Measurements from ENCODE around the gene YWHAH. TPM values are rescaled to one million over a fixed set of nuclear protein-coding genes. Genes with fewer than 3 reads are reported as not detected.

Gene YWHAH
- total and polyA plus RNA-seq, 2 donors (not counting 1 experiment from before 2014, with no cell fraction given), result 32.6 to 51.1 TPM

DNA sequence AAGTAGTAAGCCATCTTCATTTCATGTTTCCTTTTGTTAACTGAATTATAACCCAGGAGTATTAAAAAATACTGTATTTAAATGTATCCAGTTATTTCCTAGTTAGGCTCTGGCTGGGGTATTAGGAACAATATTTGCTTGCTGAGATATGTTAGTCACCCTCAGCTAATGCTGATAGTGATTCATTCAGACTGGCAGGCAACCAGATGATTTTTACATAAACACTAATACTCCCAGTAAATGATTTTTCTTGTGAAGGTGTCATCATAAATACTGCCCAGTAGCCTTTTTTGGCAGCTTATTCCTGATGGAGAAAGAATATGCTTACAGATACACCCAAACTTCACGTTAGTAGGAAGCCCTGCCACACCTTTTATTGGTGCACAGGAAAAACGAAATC lies 8.1 kb downstream of the YWHAH start:
- POLR2A ChIA-PET, result no interaction called here
- Histone ChIP-seq H3K27ac (ENCODE audit: low read length in 2 of 2) (no peak overlapping the region), H3K36me3 (replicated peaks in 1 of 2; ENCODE audit: control extremely low read depth in 1 of 2, control insufficient read depth in 1 of 2, extremely low read depth in 1 of 2, insufficient read depth in 2 of 2, low read length in 1 of 2) (peaks cover 2 to 46% of the 10 kb centered on the region in 2 experiments), H4K20me1 (ENCODE audit: control insufficient read depth, insufficient read depth, low read length, poor library complexity, severe bottlenecking) (peaks cover 20% of the 10 kb centered on the region), H3K27me3 (replicated peaks in 1 of 4; ENCODE audit: control extremely low read depth in 1 of 4, control insufficient read depth in 3 of 4, insufficient read depth in 4 of 4, low read length in 3 of 4) (no peaks in the 10 kb centered on the region), H3K9me3 (ENCODE audit: control extremely low read depth in 1 of 3, control insufficient read depth in 2 of 3, insufficient read depth in 1 of 3, low read length in 2 of 3) (no peaks in the 10 kb centered on the region), H3K79me2 (ENCODE audit: control insufficient read depth, insufficient read depth, low read length) (peaks cover 74% of the 10 kb centered on the region), H3K9ac (ENCODE audit: low read length) (no peak overlapping the region), H3K4me3 (ENCODE audit: control extremely low read depth in 1 of 5, extremely low read depth in 1 of 5, insufficient read depth in 1 of 5, low read depth in 2 of 5, low read length in 4 of 5) (no peak overlapping the region), H3K4me1 (ENCODE audit: control insufficient read depth in 2 of 2, insufficient read depth in 2 of 2, low read length in 2 of 2) (peaks cover 0 to under 1% of the 10 kb centered on the region in 2 donors), H3K4me2 (replicated peaks; ENCODE audit: low read depth, low read length, poor library complexity, severe bottlenecking) (no peak overlapping the region), H2AFZ (ENCODE audit: insufficient read depth, low read depth, low read length, poor library complexity, severe bottlenecking) (no peak overlapping the region)
- H3K27ac Mint-ChIP-seq, result no peak overlapping the region
- CTCF ChIA-PET, result interaction anchor here (1.5 kb wide), 1 partner anchor 287 kb away, joined by 7 read pairs; no protein-coding TSS in a partner anchor
- intact Hi-C loops (cut with micrococcal nuclease), result no loop called here
- ATAC-seq (ENCODE audit: low read depth) (no peak), DNase-seq (no peak)
- no peaks in the 10 kb centered on the region for H3K9me3 Mint-ChIP-seq (ENCODE audit: insufficient read depth)
- H3K4me3 Mint-ChIP-seq, result no peak overlapping the region
- WGBS (ENCODE audit: insufficient coverage), result no CpG with 5 or more reads among the region's 2 CpGs
- TF ChIP-seq, protein P1, sequence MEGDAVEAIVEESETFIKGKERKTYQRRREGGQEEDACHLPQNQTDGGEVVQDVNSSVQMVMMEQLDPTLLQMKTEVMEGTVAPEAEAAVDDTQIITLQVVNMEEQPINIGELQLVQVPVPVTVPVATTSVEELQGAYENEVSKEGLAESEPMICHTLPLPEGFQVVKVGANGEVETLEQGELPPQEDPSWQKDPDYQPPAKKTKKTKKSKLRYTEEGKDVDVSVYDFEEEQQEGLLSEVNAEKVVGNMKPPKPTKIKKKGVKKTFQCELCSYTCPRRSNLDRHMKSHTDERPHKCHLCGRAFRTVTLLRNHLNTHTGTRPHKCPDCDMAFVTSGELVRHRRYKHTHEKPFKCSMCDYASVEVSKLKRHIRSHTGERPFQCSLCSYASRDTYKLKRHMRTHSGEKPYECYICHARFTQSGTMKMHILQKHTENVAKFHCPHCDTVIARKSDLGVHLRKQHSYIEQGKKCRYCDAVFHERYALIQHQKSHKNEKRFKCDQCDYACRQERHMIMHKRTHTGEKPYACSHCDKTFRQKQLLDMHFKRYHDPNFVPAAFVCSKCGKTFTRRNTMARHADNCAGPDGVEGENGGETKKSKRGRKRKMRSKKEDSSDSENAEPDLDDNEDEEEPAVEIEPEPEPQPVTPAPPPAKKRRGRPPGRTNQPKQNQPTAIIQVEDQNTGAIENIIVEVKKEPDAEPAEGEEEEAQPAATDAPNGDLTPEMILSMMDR (IDR thresholded peaks at IDR 0.05), result no peak
- no peak for TF ChIP-seq EZH2 (IDR thresholded peaks at IDR 0.05; ENCODE audit: borderline replicate concordance, insufficient read depth, low read depth, low read length, poor library complexity, severe bottlenecking)
- peaks cover 26% of the 10 kb centered on the region for H3K4me1 Mint-ChIP-seq
- no peaks in the 10 kb centered on the region for H3K27me3 Mint-ChIP-seq

DNA sequence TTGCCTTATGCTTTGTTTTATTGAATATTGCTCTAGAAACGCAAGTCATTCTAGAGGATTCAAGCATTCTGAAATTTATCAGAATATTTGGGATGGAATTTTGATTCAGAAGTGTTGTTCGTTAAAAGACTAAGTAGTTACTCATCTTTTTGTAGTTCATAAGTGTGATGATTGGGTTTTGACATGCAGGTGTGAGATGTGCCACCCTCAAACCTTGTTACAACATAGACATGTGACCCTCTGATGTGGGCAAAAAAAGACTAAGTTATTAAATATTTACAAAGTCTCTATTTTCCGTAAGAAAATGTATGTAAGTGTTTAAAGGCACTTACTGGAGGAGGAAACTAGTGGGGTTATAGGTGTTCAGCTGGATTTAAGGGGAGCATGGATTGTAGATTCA lies 8.9 kb downstream of the YWHAH start:
- Mint-ChIP-seq H3K27me3 (no peaks in the 10 kb centered on the region), H3K27ac (no peak overlapping the region), H3K4me1 (peaks cover 25% of the 10 kb centered on the region), H3K4me3 (no peak overlapping the region), H3K9me3 (ENCODE audit: insufficient read depth) (no peaks in the 10 kb centered on the region)
- DNase-seq, result no peak
- no peak overlapping the region for H3K27ac ChIP-seq (ENCODE audit: low read length in 2 of 2)
- ATAC-seq (ENCODE audit: low read depth), result no peak
- peaks cover 2 to 52% of the 10 kb centered on the region in 2 experiments for H3K36me3 ChIP-seq (replicated peaks in 1 of 2; ENCODE audit: control extremely low read depth in 1 of 2, control insufficient read depth in 1 of 2, extremely low read depth in 1 of 2, insufficient read depth in 2 of 2, low read length in 1 of 2)
- intact Hi-C loops (cut with micrococcal nuclease), result no loop called here
- H3K27me3 ChIP-seq (replicated peaks in 1 of 4; ENCODE audit: control extremely low read depth in 1 of 4, control insufficient read depth in 3 of 4, insufficient read depth in 4 of 4, low read length in 3 of 4), result no peaks in the 10 kb centered on the region
- no peak overlapping the region for H3K9ac ChIP-seq (ENCODE audit: low read length)
- POLR2A ChIA-PET, result no interaction called here
- H3K4me1 ChIP-seq (ENCODE audit: control insufficient read depth in 2 of 2, insufficient read depth in 2 of 2, low read length in 2 of 2), result no peaks in the 10 kb centered on the region
- no peaks in the 10 kb centered on the region for H3K9me3 ChIP-seq (ENCODE audit: control extremely low read depth in 1 of 3, control insufficient read depth in 2 of 3, insufficient read depth in 1 of 3, low read length in 2 of 3)
- H3K4me3 ChIP-seq (ENCODE audit: control extremely low read depth in 1 of 5, extremely low read depth in 1 of 5, insufficient read depth in 1 of 5, low read depth in 2 of 5, low read length in 4 of 5), result no peak overlapping the region
- H3K79me2 ChIP-seq (ENCODE audit: control insufficient read depth, insufficient read depth, low read length), result peaks cover 70% of the 10 kb centered on the region
- no peak overlapping the region for H2AFZ ChIP-seq (ENCODE audit: insufficient read depth, low read depth, low read length, poor library complexity, severe bottlenecking)
- TF ChIP-seq, protein P1 (IDR thresholded peaks at IDR 0.05), result no peak
- TF ChIP-seq EZH2 (IDR thresholded peaks at IDR 0.05; ENCODE audit: borderline replicate concordance, insufficient read depth, low read depth, low read length, poor library complexity, severe bottlenecking), result no peak
- no CpG with 5 or more reads among the region's 3 CpGs for WGBS (ENCODE audit: insufficient coverage)
- CTCF ChIA-PET, result interaction anchor here (1.5 kb wide), 1 partner anchor 288 kb away, joined by 7 read pairs; no protein-coding TSS in a partner anchor
- peaks cover 19% of the 10 kb centered on the region for H4K20me1 ChIP-seq (ENCODE audit: control insufficient read depth, insufficient read depth, low read length, poor library complexity, severe bottlenecking)
- H3K4me2 ChIP-seq (replicated peaks; ENCODE audit: low read depth, low read length, poor library complexity, severe bottlenecking), result no peak overlapping the region
